ENCODE results near the gene TYSND1.

Gene TYSND1

DNA sequence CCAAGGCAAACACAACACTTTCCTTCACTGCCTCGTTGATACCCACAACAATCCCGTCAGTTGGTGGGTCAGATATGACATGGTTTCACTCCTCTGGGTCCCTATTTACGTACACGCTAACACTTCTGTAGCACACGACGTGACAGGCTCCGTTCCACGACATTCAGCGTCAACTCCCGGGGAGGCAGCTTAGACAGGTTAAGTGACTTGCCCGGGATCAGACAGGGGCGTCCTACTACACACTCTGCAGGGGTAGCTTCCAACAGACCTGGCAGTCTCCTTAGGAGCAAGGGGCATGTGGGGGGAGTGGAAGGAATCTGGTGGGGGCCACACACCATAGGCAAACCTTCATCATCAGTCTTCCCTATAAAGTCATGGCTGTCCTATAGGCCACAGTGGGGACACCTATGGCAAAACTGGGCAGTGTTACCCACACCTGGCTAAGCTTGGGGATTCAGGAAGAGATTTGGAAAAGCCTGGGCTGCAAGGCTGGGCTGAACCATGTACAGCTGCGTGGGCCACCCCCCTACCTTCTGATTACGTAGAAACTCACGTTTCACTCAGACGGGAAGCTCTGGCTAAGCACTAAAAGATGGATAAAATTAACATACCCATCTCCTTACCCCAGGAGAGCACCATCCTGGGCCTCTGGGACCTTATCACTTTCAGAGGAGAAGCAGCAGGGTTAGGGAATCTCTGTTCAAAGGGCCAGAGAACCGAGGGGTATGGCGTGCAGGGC is 2.0 kb downstream of the TYSND1 start:
- peaks cover 5% of the 10 kb centered on the region; the same call in 1 of the 2 replicates for H3K36me3 ChIP-seq (ENCODE audit: control insufficient read depth, insufficient read depth, low read length)
- no peak overlapping the region for H3K27ac ChIP-seq (ENCODE audit: low read depth, low read length)
- H3K9ac ChIP-seq (ENCODE audit: low read length): peak overlapping the region; percentile 89

DNA sequence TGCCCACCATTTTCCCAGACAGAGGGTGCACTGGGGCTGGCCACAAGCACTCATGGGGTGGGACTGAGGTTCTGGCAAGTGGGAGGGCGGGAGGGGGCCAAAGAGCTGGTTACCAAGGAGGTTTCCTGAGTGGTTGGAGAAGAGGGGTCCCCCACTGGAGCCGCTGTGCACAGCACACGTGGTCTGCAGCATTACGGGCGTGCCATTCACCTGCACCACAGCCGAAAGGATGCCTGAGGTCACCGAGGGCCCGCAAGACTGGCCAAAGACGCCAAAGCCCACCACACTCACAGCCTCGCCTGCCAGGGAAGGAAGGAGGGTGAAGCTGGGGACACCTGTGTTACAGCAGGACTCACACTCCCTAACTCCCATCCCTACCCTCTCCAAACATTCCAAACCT is 3.9 kb downstream of the TYSND1 start:
- H3K9me3 ChIP-seq (ENCODE audit: control insufficient read depth, insufficient read depth, low read depth, low read length): no peaks in the 10 kb centered on the region
- H3K27me3 ChIP-seq (ENCODE audit: control insufficient read depth, insufficient read depth, low read length): no peaks in the 10 kb centered on the region
- no peaks in the 10 kb centered on the region for H3K36me3 ChIP-seq (ENCODE audit: control insufficient read depth, insufficient read depth, low read length)
- H3K9ac ChIP-seq (ENCODE audit: low read length): no peak overlapping the region
- H3K27ac ChIP-seq (ENCODE audit: low read depth, low read length): no peak overlapping the region
- peaks cover 11% of the 10 kb centered on the region for H3K4me1 ChIP-seq (ENCODE audit: control insufficient read depth, insufficient read depth, low read length)
- H3K4me3 ChIP-seq (ENCODE audit: low read depth, low read length): no peak overlapping the region

More for the DNA sequence above, 2.0 kb downstream of the TYSND1 start:
- Histone ChIP-seq H3K27me3 (ENCODE audit: control insufficient read depth, insufficient read depth, low read length) (no peaks in the 10 kb centered on the region), H3K4me1 (ENCODE audit: control insufficient read depth, insufficient read depth, low read length) (peaks cover 11% of the 10 kb centered on the region), H3K9me3 (ENCODE audit: control insufficient read depth, insufficient read depth, low read depth, low read length) (no peaks in the 10 kb centered on the region), H3K4me3 (ENCODE audit: low read depth, low read length) (peak overlapping the region; percentile 82)

DNA sequence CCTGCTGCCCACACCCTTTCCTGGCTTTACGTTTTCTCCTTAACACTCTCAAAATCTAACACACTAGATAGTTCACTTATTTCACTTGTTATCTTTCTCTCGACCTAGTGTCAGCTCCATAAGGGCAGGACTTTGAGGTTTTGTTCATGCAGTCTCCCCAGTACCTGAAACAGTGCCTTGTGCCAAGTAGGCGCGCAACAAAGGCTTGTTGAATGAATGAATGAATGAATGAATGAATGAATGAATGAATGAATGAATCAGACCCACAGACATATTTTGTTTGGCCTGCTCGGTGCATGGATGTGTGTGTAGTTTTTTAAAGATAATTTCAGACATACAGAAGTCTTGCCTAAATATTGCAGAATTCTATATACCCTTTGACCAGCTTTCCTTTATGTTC is 6.2 kb downstream of the TYSND1 start:
- Histone ChIP-seq H3K4me1 (ENCODE audit: control insufficient read depth, insufficient read depth, low read length) (peaks cover 10% of the 10 kb centered on the region; the same call in 1 of the 2 replicates), H3K9ac (ENCODE audit: low read length) (no peak overlapping the region), H3K27ac (ENCODE audit: low read depth, low read length) (no peak overlapping the region), H3K36me3 (ENCODE audit: control insufficient read depth, insufficient read depth, low read length) (no peaks in the 10 kb centered on the region), H3K27me3 (ENCODE audit: control insufficient read depth, insufficient read depth, low read length) (no peaks in the 10 kb centered on the region), H3K9me3 (ENCODE audit: control insufficient read depth, insufficient read depth, low read depth, low read length) (no peaks in the 10 kb centered on the region), H3K4me3 (ENCODE audit: low read depth, low read length) (no peak overlapping the region)

DNA sequence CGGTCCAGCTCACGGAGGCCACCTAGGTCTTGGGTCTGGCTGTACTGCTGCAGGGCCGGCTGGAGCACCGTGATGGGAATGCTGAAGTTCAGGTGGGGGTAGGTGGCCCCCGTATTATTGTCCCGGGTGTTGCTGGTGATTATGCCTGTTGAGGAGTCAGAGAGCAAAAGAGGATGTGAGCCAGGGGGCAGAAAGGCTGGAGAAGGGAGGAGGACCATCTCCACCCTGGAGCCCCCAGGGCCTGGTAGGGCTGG is 6.6 kb downstream of the TYSND1 start:
- H3K4me1 ChIP-seq (ENCODE audit: control insufficient read depth, insufficient read depth, low read length): peaks cover 6% of the 10 kb centered on the region; the same call in 1 of the 2 replicates
- H3K4me3 ChIP-seq (ENCODE audit: low read depth, low read length): no peak overlapping the region
- H3K9me3 ChIP-seq (ENCODE audit: control insufficient read depth, insufficient read depth, low read depth, low read length): no peaks in the 10 kb centered on the region
- H3K27me3 ChIP-seq (ENCODE audit: control insufficient read depth, insufficient read depth, low read length): no peaks in the 10 kb centered on the region; the same call in 1 of the 2 replicates
- H3K27ac ChIP-seq (ENCODE audit: low read depth, low read length): no peak overlapping the region
- H3K9ac ChIP-seq (ENCODE audit: low read length): no peak overlapping the region
- no peaks in the 10 kb centered on the region for H3K36me3 ChIP-seq (ENCODE audit: control insufficient read depth, insufficient read depth, low read length)

DNA sequence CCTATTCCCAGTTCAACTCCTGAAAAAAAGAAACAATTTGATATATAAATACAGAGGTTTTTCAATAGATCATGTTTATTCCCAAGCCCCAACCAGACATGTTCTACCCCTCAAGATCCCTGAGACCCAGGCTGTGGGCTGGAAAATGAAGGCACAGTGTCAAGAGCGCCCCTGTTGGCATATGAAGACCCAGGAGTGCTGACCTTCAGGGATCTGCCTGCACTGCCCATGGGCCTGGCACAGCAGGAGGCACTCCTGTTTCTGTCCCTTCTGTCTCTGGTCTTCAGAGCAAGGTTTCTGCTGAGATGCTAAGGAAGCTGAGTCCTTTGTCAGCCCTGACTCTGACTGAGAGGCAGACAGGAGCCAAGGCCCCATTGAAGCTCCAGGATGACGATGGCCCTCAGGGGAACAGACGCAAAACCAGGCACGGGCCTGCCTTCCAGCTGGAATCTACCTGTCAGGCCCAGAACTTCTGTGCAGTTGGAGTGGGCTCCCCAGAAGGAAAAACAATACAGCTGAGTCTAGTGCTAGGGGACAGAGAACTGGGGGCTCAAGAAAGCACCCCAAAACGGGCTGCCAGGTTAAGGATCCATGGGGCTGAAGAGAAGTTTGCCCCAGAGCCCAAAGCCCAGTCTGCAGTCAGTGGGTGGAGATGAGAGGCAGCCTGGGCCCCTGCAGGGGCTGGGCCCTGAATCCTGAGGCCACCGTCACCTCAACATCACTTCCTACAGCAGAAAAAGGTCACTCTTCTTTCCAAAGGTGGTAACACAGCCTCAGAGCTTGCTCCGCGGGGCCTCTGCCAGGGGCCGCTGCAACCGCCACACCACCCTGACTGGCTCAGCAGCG is 7.1 kb downstream of the TYSND1 start:
- H3K4me1 ChIP-seq (ENCODE audit: control insufficient read depth, insufficient read depth, low read length): peaks cover under 1% of the 10 kb centered on the region; the same call in 1 of the 2 replicates
- no peaks in the 10 kb centered on the region for H3K36me3 ChIP-seq (ENCODE audit: control insufficient read depth, insufficient read depth, low read length)
- no peak overlapping the region for H3K4me3 ChIP-seq (ENCODE audit: low read depth, low read length)
- H3K27ac ChIP-seq (ENCODE audit: low read depth, low read length): no peak overlapping the region
- H3K9me3 ChIP-seq (ENCODE audit: control insufficient read depth, insufficient read depth, low read depth, low read length): no peaks in the 10 kb centered on the region
- no peak overlapping the region for H3K9ac ChIP-seq (ENCODE audit: low read length)
- no peaks in the 10 kb centered on the region; the same call in 1 of the 2 replicates for H3K27me3 ChIP-seq (ENCODE audit: control insufficient read depth, insufficient read depth, low read length)

DNA sequence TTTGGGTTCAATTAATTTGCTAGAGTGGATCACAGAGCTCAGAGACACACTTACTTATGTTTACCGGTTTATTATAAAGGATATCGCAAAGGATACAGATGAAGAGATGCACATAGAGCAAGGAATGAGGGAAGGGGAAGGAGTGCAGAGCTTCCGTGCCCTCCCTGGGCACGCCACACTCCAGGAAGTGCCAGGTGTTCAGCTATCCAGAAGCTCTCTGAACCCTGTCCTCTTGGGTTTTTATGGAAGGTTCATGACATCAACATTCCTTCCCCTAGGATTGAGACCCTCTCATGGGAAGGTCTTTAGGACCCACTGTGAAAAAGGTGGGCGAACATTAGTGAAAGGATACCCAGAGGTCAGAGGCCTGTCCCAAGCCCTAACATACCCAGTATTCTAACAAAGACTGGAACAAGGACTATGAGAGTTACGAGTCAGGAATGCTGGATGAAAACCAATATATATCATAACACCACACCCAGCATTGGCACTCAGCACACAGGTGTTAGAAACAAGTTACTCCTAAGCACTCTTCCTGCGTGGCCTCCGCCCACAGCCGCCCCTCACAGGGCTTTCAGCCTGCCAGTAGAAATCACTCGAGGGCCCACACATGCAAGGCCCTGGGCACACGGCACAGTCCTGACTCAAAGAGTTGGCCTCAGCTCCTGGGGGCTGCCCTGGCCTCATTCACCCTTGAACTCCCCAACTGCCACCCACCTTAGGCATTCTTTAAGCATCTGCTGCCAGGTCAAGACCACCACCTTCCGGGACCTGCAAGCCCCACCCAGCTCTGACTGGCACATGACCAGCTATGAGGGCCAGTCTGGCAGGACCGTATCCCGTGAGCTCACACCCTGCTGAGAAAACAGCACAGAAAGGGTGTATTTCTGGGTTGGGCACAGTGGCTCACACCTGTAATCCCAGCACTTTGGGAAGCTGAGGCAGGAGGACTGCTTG is 8.3 kb downstream of the TYSND1 start:
- H3K36me3 ChIP-seq (ENCODE audit: control insufficient read depth, insufficient read depth, low read length): no peaks in the 10 kb centered on the region
- peaks cover 1% of the 10 kb centered on the region; the same call in 1 of the 2 replicates for H3K4me1 ChIP-seq (ENCODE audit: control insufficient read depth, insufficient read depth, low read length)
- no peak overlapping the region for H3K9ac ChIP-seq (ENCODE audit: low read length)
- H3K9me3 ChIP-seq (ENCODE audit: control insufficient read depth, insufficient read depth, low read depth, low read length): no peaks in the 10 kb centered on the region
- H3K27me3 ChIP-seq (ENCODE audit: control insufficient read depth, insufficient read depth, low read length): peaks cover 6% of the 10 kb centered on the region
- H3K4me3 ChIP-seq (ENCODE audit: low read depth, low read length): no peak overlapping the region
- H3K27ac ChIP-seq (ENCODE audit: low read depth, low read length): no peak overlapping the region

DNA sequence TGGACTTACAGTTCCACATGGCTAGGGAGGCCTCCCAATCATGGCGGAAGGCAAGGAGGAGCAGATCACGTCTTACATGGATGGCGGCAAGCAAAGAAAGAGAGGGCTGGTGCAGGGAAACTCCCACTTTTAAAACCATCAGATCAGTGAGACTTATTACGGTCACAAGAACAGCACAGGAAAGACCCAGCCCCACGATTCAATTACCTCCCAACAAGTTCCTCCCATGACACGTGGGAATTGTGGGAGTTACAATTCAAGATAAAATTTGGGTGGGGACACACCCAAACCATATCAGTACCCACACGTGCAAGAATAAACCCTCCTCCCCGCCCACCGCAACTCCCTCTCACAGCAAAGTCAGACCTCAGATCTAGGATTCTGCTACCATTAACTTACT is 9.4 kb downstream of the TYSND1 start:
- Histone ChIP-seq H3K36me3 (ENCODE audit: control insufficient read depth, insufficient read depth, low read length) (no peaks in the 10 kb centered on the region), H3K9ac (ENCODE audit: low read length) (no peak overlapping the region), H3K27ac (ENCODE audit: low read depth, low read length) (no peak overlapping the region), H3K9me3 (ENCODE audit: control insufficient read depth, insufficient read depth, low read depth, low read length) (no peaks in the 10 kb centered on the region), H3K27me3 (ENCODE audit: control insufficient read depth, insufficient read depth, low read length) (peaks cover 17% of the 10 kb centered on the region), H3K4me1 (ENCODE audit: control insufficient read depth, insufficient read depth, low read length) (peaks cover 6% of the 10 kb centered on the region; the same call in 1 of the 2 replicates), H3K4me3 (ENCODE audit: low read depth, low read length) (no peak overlapping the region)

DNA sequence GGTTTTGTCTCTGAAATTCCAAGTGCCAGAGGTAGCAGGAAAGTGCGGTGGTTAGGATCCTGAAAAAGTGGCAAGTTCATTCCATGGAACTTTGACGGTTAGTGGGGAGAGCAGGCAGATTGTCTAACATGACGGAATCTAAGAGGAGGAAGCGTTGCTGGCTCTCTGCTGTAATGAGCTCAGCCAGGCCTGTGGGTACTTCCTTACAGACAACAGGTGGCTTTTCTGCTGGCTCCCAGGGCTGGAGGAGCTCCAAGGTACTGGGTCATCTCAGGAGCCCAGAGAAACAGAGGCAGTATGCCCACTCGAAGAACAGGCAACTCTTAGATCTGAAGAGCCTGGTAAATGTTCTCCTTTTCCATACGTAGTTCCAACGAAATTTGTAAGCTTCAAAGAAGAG is 10.8 kb downstream of the TYSND1 start:
- H3K9me3 ChIP-seq (ENCODE audit: control insufficient read depth, insufficient read depth, low read depth, low read length): no peaks in the 10 kb centered on the region
- peaks cover 27% of the 10 kb centered on the region for H3K27me3 ChIP-seq (ENCODE audit: control insufficient read depth, insufficient read depth, low read length)
- no peak overlapping the region for H3K27ac ChIP-seq (ENCODE audit: low read depth, low read length)
- peaks cover 11% of the 10 kb centered on the region; the same call in 1 of the 2 replicates for H3K4me1 ChIP-seq (ENCODE audit: control insufficient read depth, insufficient read depth, low read length)
- no peak overlapping the region for H3K9ac ChIP-seq (ENCODE audit: low read length)
- H3K4me3 ChIP-seq (ENCODE audit: low read depth, low read length): no peak overlapping the region
- H3K36me3 ChIP-seq (ENCODE audit: control insufficient read depth, insufficient read depth, low read length): no peaks in the 10 kb centered on the region

DNA sequence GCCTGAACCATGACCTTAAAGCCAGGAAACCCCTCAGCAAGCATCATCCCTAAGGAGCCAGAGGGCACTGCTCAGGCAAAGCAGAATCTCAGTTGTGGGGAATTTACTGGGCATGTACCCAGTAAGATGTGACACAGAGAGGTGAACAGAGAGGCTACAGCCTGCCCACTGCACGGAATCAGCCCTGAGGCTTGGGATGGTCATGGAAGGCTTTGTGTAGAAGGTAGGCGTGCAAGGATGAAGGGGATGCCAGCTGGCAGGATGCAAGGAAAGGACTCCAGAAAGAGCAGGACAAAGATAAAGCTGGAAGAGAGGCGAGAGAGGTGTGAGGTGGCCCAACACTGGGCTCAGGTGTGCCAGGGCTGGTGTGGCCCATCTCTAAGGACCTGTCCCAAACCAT is 11.5 kb downstream of the TYSND1 start:
- Histone ChIP-seq H3K27ac (ENCODE audit: low read depth, low read length) (no peak overlapping the region), H3K36me3 (ENCODE audit: control insufficient read depth, insufficient read depth, low read length) (no peaks in the 10 kb centered on the region), H3K4me3 (ENCODE audit: low read depth, low read length) (no peak overlapping the region), H3K9me3 (ENCODE audit: control insufficient read depth, insufficient read depth, low read depth, low read length) (no peaks in the 10 kb centered on the region), H3K27me3 (ENCODE audit: control insufficient read depth, insufficient read depth, low read length) (peaks cover 27% of the 10 kb centered on the region), H3K4me1 (ENCODE audit: control insufficient read depth, insufficient read depth, low read length) (peaks cover 11% of the 10 kb centered on the region; the same call in 1 of the 2 replicates), H3K9ac (ENCODE audit: low read length) (no peak overlapping the region)

DNA sequence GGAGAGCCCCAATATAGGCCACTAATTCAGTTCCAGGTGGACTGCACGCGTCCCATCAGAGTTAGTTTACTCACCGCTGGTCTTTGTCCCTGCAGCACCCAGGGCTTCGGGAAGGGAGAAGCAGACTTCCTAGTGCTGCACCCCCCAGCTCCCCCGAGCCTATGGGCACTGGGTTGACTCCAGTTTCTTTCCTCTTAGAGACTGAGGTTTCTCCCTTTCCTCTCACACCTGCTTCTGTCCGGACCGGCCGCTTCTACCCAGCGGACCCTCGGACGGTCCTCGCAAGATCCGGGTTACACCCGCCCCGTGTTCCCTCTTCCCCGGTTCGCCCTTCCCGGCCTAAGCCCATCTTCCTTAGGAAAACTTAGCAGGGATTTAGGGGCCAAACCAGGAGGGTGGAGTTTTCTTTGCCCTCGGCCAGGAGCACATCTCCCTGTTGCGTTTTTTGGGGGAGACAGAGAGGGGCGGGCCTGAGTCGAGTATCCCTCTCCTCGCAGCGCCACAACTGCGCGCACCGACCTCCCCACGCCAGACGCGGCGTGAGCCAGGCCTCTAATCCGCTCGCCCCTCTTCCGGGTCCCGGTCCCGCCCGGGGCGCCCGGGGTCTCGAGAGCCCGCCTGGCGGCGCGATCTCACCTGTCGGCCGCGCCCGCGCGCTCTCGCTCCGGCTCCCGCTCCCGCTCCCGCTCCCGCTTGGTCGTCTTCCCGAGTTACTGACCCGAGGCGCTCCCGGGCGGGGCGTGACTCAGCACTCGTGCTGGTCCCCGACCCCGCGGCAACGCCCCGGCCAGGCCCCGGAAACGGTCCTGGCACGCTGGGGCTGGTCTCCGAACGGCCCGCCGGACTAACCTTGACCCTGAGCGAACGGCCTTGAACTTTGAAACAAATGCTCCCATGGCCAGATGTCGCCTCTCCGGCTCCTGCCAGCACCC is 14.1 kb downstream of the TYSND1 start, which contains the start of gene AIFM2:
AIFM2 (minus strand) TSS at position 728 of the 932 bp plus-strand sequence. CDS start 8,741 bp downstream, outside the sequence.
- H3K4me1 ChIP-seq (ENCODE audit: control insufficient read depth, insufficient read depth, low read length): peaks cover 11% of the 10 kb centered on the region; the same call in 1 of the 2 replicates
- peak within 1 kb of the TSS; percentile 27; the same call in 1 of the 2 replicates for H3K27ac ChIP-seq (ENCODE audit: low read depth, low read length)
- H3K36me3 ChIP-seq (ENCODE audit: control insufficient read depth, insufficient read depth, low read length): no peaks in the 10 kb centered on the region
- peaks cover 27% of the 10 kb centered on the region for H3K27me3 ChIP-seq (ENCODE audit: control insufficient read depth, insufficient read depth, low read length)
- H3K9ac ChIP-seq (ENCODE audit: low read length): peak within 1 kb of the TSS; percentile 84
- H3K9me3 ChIP-seq (ENCODE audit: control insufficient read depth, insufficient read depth, low read depth, low read length): no peaks in the 10 kb centered on the region
- H3K4me3 ChIP-seq (ENCODE audit: low read depth, low read length): peak within 1 kb of the TSS; percentile 68
